Lower leg skin (tissue), 3 donors: ENCODE results near the gene PDP2.

Source experiments
- CTCF ChIP-seq, 3 donors: fragments of 450-650 bp; IDR thresholded peaks; one replicate each; pipeline ENCODE4 v1.5.1; 2016; ENCODE audit warnings: antibody characterized with exemption in 3 of 3, mild to moderate bottlenecking in 3 of 3, moderate library complexity in 2 of 3
- POLR2A ChIP-seq, 2 donors: fragments of 450-650 bp; IDR thresholded peaks; one replicate each; pipeline ENCODE4 v1.6.1; 2016 to 2017; ENCODE audit warnings: antibody characterized with exemption in 2 of 2, mild to moderate bottlenecking in 1 of 2, moderate library complexity in 1 of 2

GRCh38 chr16:66913081-66913480 lies 32.8 kb downstream of the PDP2 start:
- no peak for TF ChIP-seq CTCF (IDR thresholded peaks at IDR 0.05)
- no peak for TF ChIP-seq POLR2A (IDR thresholded peaks at IDR 0.05)
